Activated T-cell treated with anti-CD3 and anti-CD28 coated beads, Interleukin-2, amount 50 U/mL, for 4 hours (primary cell): ENCODE data around the gene NAALADL2. TPM values are rescaled to one million over a fixed set of nuclear protein-coding genes. Genes with fewer than 3 reads are reported as not detected.

Experiments used
- ATAC-seq, 2 donors: fragments of 200-7000 bp; cut with Tn5 transposase; one replicate each; pipeline ENCODE4 v1.10.0; 2021
- DNase-seq: peaks from one replicate; pipeline ENCODE4 v3.0.0-alpha.2; 2020
- H3K27me3 Mint-ChIP-seq: one replicate; pipeline ENCODE4 v1.8.0; 2021; ENCODE audit warnings: low read depth, mixed read lengths
- H3K36me3 Mint-ChIP-seq: one replicate; pipeline ENCODE4 v1.8.0; 2022; ENCODE audit warnings: mixed read lengths; ENCODE audit not compliant: insufficient read depth
- H3K4me1 Mint-ChIP-seq: one replicate; pipeline ENCODE4 v1.8.0; 2021; ENCODE audit warnings: low read depth, mixed read lengths
- H3K4me3 Mint-ChIP-seq: one replicate; pipeline ENCODE4 v1.8.0; 2021; ENCODE audit warnings: mild to moderate bottlenecking, moderate library complexity, mixed read lengths
- H3K9me3 Mint-ChIP-seq: one replicate; pipeline ENCODE4 v1.8.0; 2021; ENCODE audit warnings: mixed read lengths
- total RNA-seq, 3 donors: library from RNA; stranded (reverse); gene quantifications; one replicate each; pipeline ENCODE4 v1.2.1, GENCODE V29; 2021

The NAALADL2 gene
- total RNA-seq, 3 donors from 2014 or later = 0.26 to 0.33 (median 0.33) TPM

DNA sequence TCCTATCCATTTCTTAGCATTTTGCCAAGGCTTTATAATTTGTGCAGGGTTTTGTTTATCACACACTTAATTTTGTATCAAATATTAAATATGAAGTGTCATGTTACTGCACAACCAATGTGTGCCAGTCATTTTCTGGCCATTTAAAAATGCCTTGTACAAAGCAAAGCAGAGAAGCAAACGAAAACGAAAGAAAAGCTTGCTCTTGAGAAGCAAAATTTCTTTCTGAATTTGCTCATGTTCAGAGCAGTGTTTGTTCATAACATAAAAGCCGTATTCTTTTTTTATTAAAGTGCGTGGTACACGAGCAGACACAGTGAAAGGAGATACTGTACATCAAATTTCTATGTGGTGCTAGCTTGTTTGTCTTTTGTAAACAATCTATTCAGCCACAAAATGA lies 792.6 kb downstream of the NAALADL2 start:
- H3K36me3 Mint-ChIP-seq = no peaks in the 10 kb centered on the region
- no peak overlapping the region for H3K4me3 Mint-ChIP-seq
- H3K27me3 Mint-ChIP-seq = no peaks in the 10 kb centered on the region
- DNase-seq (no peak), ATAC-seq (no peak)
- no peaks in the 10 kb centered on the region for H3K4me1 Mint-ChIP-seq
- H3K9me3 Mint-ChIP-seq = peaks cover 8% of the 10 kb centered on the region

DNA sequence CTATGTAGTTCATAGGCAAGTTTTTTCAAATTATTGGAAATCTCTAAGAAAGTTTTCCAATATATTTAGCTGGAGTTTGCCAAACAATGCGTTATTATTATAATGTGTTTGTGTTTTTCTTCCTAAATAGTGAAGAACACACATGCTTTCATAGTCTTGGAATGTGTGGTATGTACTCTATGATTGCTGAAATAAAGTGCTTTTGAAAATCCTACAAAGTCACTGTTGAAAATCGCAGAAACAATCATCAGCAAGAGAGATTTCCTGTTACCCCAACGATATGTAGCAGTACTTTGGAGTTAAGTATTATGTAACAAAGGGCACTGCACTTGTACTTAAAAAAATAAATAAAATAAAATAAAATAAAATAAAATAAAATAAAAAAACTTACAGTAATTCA lies 796.2 kb downstream of the NAALADL2 start:
- H3K9me3 Mint-ChIP-seq = peaks cover 6% of the 10 kb centered on the region
- H3K4me3 Mint-ChIP-seq = no peak overlapping the region
- H3K4me1 Mint-ChIP-seq = no peaks in the 10 kb centered on the region
- H3K36me3 Mint-ChIP-seq = no peaks in the 10 kb centered on the region
- DNase-seq = no peak
- H3K27me3 Mint-ChIP-seq = no peaks in the 10 kb centered on the region
- ATAC-seq = no peak

DNA sequence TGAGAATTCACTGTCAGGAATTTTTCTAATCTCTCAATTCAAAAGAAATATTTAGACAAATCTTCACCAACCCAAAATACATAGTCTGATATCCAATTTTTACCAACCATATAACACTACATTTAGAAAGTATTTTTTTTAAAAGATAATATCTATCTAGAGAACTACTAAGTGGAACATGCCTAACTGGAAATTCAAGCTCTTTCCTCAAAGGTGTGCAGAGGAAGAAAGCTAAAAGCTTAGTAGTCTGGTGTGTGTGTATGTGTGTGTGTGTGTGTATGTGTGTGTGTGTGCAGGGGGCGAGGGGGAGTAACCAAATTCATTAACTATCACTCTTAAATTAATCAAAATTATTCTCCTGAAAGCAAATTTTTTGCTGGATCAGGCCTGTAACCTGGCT lies 797.3 kb downstream of the NAALADL2 start:
- ATAC-seq = no peak
- Mint-ChIP-seq H3K36me3 (no peaks in the 10 kb centered on the region), H3K4me3 (no peak overlapping the region), H3K4me1 (no peaks in the 10 kb centered on the region), H3K27me3 (no peaks in the 10 kb centered on the region), H3K9me3 (peaks cover 10% of the 10 kb centered on the region)
- no peak for DNase-seq

DNA sequence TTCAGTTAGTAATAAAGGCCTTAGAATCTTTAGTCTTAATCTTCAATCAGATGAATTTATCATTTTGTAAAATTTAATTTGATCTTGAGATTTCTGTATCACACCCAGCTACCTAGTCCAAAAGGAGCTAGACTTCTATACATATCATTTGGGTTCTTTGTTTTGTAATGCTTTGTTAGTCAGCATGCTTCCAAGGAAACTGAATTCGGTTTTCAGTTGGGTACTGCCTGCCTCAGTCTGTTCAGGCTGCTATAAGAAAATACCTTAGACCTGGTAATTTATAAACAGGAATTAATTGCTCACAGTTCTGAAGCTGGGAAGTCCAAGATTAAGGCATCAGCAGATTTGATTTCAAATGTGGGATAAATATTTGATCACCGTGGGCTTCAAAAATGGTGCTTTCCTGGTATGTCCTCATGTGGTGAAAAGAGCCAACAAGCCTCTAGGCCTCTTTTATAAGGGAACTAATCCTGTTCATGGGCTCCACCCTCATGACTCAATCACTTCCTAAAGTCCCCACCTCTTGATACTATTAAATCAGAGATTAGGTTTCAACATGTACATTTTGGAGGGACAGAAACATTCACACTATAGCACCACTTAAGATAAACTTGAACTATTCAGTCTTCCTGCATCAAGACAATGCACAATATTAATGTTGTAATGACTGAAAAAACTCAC lies 800.7 kb downstream of the NAALADL2 start:
- no peak overlapping the region for H3K4me3 Mint-ChIP-seq
- DNase-seq = no peak
- H3K4me1 Mint-ChIP-seq = no peaks in the 10 kb centered on the region
- no peaks in the 10 kb centered on the region for H3K27me3 Mint-ChIP-seq
- no peak for ATAC-seq
- H3K36me3 Mint-ChIP-seq = no peaks in the 10 kb centered on the region
- H3K9me3 Mint-ChIP-seq = peaks cover 11% of the 10 kb centered on the region

DNA sequence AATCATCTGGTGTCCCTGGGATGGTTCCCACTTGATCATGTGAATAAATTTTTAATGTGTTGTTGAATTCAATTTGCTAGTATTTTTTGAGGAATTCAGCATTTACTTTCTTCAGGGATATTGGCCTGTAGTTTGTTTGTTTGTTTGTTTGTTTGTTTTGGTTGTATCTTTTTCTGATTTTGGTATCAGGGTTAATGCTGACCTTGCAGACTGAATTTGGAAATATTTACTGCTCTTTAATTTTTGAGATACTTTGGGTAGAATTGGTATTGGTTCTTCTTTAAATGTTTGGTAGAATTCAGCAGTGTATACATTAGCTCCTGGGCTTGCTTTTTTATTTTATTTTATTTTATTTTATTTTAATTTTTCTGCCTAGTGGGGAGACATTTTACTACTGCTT lies 803.7 kb downstream of the NAALADL2 start:
- no peak for ATAC-seq
- DNase-seq = no peak
- H3K4me1 Mint-ChIP-seq = no peaks in the 10 kb centered on the region
- peaks cover 14% of the 10 kb centered on the region for H3K9me3 Mint-ChIP-seq
- H3K27me3 Mint-ChIP-seq = no peaks in the 10 kb centered on the region
- H3K4me3 Mint-ChIP-seq = no peak overlapping the region
- no peaks in the 10 kb centered on the region for H3K36me3 Mint-ChIP-seq

DNA sequence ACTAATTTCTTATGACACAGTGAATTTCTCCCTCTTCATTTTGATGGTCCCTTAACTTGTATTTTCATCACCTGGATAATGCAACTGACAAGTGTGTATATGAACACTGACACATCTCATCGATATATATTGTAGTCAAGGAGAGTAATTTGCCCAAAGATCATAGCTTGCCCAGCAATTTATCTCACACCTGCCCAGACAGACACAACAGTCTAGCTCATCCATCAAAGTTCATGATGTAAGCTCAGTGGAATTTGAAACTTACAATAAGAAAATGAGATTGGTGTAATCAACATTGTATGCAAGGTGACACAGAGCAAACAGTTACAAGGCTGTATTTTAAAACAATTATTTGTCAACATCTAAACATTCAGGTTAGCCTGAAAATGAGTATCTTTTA lies 805.8 kb downstream of the NAALADL2 start:
- Mint-ChIP-seq H3K36me3 (no peaks in the 10 kb centered on the region), H3K27me3 (no peaks in the 10 kb centered on the region), H3K4me3 (no peak overlapping the region), H3K9me3 (peaks cover 14% of the 10 kb centered on the region), H3K4me1 (no peaks in the 10 kb centered on the region)
- DNase-seq = no peak
- no peak for ATAC-seq

DNA sequence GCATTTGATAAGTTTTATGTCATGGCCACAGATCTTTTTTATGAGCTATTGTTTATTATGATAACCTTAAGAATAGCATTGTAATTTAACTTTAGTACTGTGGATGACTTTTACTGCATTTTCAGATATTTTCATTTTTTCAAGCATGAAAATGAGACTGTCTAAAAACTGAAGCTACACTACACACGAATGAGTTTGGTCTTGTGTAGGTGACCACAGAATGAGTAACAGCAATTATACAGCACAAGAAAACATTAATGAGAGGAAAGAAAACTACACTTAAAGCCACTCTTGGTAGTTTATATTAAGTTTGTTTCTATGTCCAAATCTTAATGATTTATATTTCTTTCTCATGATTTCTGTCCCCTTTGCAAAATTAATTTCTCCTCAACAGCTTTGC lies 809.2 kb downstream of the NAALADL2 start:
- Mint-ChIP-seq H3K4me1 (no peaks in the 10 kb centered on the region), H3K36me3 (no peaks in the 10 kb centered on the region), H3K27me3 (no peaks in the 10 kb centered on the region), H3K4me3 (no peak overlapping the region), H3K9me3 (peaks cover 3% of the 10 kb centered on the region)
- no peak for ATAC-seq
- no peak for DNase-seq

DNA sequence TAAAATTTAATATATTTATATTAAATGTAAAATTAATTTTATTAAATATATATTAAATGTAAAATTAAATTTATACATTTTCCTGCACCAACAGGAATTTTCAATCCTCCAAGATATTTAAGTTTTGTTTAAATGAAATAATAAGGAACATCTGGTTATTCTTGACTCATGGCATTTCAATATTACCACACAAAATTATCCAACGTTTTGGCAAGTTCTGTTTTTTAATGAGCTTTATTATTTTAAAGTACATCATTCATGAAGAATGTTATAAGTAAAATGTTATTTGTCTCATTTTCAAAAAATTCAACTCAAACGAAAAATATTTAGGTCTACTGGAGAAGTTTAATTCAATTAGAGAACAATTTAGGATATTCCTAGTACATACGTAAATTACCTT lies 811.4 kb downstream of the NAALADL2 start:
- DNase-seq (no peak), ATAC-seq (no peak)
- Mint-ChIP-seq H3K9me3 (peaks cover 3% of the 10 kb centered on the region), H3K36me3 (no peaks in the 10 kb centered on the region), H3K27me3 (no peaks in the 10 kb centered on the region), H3K4me3 (no peak overlapping the region), H3K4me1 (no peaks in the 10 kb centered on the region)

DNA sequence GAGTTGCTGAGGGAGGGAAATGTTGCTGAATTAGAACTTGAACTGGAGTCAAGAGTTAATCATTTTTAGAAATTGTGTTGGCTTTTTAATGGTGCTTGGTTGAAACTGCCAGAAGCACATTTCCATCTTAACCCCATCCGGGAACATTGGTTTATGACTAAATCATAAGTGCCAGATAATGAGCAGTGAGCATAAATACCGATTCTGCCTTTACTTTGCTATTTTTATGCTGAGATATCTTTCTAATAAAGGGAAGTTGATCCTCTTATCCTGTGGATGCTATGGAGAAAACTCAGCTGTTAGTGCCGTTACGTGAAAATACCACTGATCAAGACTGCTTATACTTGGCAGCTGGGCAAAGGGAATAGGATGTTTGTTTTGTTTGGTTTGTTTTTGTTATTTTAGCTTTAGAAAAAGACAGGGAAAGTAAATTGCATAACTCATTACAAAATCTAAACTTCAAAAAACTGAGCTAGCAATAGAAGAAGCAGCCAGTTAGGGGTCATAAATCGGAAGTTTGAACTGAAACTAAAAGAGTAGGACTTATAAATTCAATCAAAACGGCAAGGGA lies 813.1 kb downstream of the NAALADL2 start:
- no peak overlapping the region for H3K4me3 Mint-ChIP-seq
- DNase-seq (no peak), ATAC-seq (no peak)
- no peaks in the 10 kb centered on the region for H3K27me3 Mint-ChIP-seq
- no peaks in the 10 kb centered on the region for H3K36me3 Mint-ChIP-seq
- peaks cover 6% of the 10 kb centered on the region for H3K9me3 Mint-ChIP-seq
- H3K4me1 Mint-ChIP-seq = no peaks in the 10 kb centered on the region

DNA sequence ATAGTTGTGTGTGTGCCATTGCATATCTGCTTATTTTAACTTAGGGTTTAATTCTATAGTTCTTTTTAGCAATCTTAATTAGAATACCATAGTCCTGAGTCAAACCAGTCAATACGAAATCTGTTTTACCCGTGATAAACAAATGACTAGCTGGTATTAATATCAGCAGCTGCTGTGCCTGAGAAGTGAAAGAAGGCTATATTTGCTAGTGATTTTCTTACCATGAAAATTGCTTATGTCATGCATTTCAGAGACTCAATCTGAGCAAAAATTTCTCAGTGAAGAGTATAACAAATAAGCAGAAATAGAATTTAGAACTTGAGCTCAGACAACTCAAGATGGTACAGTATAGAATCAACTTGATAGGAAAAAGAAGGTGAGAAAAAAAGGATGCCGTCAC lies 820.4 kb downstream of the NAALADL2 start:
- H3K4me1 Mint-ChIP-seq = no peaks in the 10 kb centered on the region
- DNase-seq = no peak
- no peak for ATAC-seq
- peaks cover 3% of the 10 kb centered on the region for H3K9me3 Mint-ChIP-seq
- H3K4me3 Mint-ChIP-seq = no peak overlapping the region
- H3K36me3 Mint-ChIP-seq = no peaks in the 10 kb centered on the region
- H3K27me3 Mint-ChIP-seq = no peaks in the 10 kb centered on the region

DNA sequence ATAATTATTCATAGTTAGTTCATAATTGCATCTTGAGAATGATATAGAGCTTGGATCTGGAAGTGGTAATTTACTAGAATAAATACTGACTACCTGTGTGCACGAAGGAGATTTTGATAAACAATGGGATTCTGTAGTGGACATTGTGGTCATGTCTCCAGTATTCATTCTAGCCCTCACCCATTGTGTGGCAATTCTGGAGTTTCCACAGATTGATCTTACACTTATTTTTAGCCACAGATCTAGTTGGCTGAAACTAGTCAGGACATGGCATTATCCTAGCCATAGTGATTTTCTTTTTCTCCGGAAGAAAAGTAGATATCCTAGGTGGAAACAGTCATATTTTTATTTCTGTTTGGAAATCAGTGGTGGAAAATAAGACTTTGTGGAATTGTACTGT lies 833.1 kb downstream of the NAALADL2 start:
- H3K4me1 Mint-ChIP-seq = no peaks in the 10 kb centered on the region
- H3K4me3 Mint-ChIP-seq = no peak overlapping the region
- H3K36me3 Mint-ChIP-seq = no peaks in the 10 kb centered on the region
- H3K27me3 Mint-ChIP-seq = no peaks in the 10 kb centered on the region
- peaks cover 6% of the 10 kb centered on the region for H3K9me3 Mint-ChIP-seq
- no peak for ATAC-seq
- no peak for DNase-seq

DNA sequence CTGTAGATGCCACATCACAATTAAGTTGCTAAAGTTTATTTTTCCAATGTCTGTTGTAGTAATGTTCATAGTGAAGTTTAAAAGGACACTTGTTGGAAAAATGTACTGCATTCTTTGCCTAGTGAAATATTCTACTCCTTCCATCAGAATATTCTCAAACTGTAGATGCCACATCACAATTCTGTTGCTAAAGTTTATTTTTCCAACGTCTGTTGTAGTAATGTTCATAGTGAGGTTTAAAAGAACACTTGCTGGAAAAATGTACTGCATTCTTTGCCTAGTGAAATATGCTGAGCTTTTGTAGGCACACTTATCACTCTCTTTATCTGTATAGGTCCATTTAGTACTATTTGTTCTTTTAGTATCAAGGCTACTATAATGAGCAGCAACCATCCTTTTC lies 836.1 kb downstream of the NAALADL2 start:
- H3K4me1 Mint-ChIP-seq = no peaks in the 10 kb centered on the region
- no peaks in the 10 kb centered on the region for H3K27me3 Mint-ChIP-seq
- peaks cover 6% of the 10 kb centered on the region for H3K9me3 Mint-ChIP-seq
- H3K4me3 Mint-ChIP-seq = no peak overlapping the region
- ATAC-seq (no peak), DNase-seq (no peak)
- H3K36me3 Mint-ChIP-seq = no peaks in the 10 kb centered on the region

DNA sequence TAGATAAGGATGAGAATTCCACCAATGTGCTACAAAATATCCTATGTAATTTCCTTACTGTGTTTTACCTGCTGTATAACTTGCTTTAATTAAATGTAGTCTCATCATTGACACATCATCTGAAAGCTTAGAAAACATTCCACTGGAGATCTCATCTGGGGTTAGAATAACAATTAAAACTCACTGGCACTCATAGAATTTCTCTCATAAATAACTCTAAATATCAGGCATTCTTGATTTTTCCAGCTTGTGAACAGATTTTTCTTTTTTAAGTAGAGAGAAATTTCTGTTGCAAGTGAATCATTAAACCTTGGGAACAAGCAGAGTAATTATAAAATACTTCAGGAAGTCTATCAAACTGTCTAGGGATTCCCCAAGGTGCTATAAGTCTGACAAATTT lies 843.8 kb downstream of the NAALADL2 start:
- Mint-ChIP-seq H3K27me3 (no peaks in the 10 kb centered on the region), H3K9me3 (no peaks in the 10 kb centered on the region), H3K4me1 (no peaks in the 10 kb centered on the region), H3K36me3 (no peaks in the 10 kb centered on the region), H3K4me3 (no peak overlapping the region)
- no peak for DNase-seq
- no peak for ATAC-seq

DNA sequence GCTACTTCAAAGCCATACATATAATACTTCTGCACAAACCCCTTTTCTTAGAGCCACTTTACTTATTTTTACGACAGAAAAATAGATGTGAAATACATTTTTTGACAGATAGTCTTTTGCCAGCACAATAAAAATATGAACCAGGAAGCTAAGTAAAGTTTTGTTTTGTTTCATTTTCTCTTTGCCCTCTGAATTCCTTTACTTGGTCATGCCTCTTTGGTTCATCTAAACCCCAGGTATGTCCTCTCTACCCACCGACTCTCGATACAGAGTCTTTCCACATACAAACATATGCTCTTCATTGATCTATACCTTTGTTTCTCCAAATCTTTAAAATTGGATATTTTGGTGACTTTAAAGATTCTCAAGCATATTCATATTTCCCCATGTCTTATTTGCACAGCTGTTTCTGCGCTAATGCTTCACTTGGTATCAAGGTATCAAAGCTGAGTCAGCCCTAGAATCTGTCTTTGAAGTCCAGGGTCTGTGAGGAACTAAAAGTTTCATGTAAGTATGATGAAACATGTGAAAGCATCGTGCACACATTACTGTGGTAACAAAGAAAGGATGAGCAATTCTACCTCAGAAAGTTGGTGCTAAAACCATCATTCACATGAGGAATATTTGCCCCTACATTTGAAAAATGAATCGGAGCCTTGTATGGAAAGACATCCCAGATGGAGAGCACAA lies 845.4 kb downstream of the NAALADL2 start:
- Mint-ChIP-seq H3K36me3 (no peaks in the 10 kb centered on the region), H3K27me3 (no peaks in the 10 kb centered on the region), H3K9me3 (peaks cover 2% of the 10 kb centered on the region), H3K4me1 (no peaks in the 10 kb centered on the region), H3K4me3 (no peak overlapping the region)
- DNase-seq = no peak
- no peak for ATAC-seq

DNA sequence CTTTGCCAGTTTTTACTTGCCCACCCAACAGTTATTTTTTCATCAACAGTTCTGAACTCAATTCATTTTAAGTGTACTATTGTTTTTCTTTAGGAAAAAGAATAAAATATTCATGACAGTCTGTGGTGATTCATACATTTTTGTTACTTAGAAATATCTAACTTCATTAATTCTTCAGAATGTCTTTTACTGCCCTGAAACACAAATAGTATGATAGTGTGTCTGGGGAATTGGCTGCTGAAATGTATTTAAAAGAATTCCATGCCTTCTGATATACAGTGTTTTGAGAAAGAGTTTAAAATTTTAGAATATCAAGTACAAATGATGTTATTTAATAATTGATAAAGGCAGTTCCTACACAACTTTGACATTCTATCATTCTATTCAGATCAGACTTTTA lies 854.1 kb downstream of the NAALADL2 start:
- Mint-ChIP-seq H3K36me3 (no peaks in the 10 kb centered on the region), H3K27me3 (no peaks in the 10 kb centered on the region), H3K4me3 (no peak overlapping the region), H3K4me1 (no peaks in the 10 kb centered on the region), H3K9me3 (peaks cover 12% of the 10 kb centered on the region)
- DNase-seq (no peak), ATAC-seq (no peak)
